ENCODE data around the gene PCP2.

DNA sequence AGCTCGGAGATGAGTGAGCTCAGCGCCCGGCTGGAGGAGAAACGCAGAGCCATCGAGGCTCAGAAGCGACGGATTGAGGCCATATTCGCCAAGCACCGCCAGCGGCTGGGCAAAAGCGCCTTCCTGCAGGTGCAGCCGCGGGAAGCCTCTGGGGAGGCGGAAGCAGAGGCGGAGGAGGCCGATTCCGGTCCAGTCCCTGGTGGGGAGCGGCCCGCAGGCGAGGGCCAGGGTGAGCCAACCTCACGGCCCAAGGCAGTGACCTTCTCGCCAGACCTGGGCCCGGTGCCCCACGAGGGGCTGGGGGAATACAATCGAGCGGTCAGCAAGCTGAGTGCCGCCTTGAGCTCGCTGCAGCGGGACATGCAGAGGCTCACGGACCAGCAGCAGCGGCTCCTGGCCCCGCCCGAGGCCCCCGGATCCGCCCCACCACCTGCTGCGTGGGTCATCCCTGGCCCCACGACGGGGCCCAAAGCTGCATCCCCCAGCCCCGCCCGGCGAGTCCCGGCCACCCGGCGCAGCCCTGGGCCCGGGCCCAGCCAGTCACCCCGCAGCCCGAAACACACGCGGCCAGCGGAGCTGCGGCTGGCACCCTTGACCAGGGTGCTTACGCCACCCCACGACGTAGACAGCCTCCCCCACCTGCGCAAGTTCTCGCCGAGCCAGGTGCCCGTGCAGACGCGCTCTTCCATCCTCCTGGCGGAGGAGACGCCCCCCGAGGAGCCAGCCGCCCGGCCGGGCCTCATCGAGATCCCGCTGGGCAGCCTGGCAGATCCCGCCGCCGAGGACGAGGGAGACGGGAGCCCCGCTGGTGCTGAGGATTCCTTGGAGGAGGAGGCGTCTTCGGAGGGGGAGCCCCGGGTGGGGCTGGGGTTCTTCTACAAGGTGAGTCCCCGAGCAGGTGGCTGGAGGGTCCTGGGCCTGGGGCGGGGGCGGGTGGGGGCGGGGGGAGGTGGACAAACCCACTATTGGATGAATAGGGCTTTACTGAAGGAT lies 20.9 kb downstream of the PCP2 start:
- TF ChIP-seq, protein P1, sequence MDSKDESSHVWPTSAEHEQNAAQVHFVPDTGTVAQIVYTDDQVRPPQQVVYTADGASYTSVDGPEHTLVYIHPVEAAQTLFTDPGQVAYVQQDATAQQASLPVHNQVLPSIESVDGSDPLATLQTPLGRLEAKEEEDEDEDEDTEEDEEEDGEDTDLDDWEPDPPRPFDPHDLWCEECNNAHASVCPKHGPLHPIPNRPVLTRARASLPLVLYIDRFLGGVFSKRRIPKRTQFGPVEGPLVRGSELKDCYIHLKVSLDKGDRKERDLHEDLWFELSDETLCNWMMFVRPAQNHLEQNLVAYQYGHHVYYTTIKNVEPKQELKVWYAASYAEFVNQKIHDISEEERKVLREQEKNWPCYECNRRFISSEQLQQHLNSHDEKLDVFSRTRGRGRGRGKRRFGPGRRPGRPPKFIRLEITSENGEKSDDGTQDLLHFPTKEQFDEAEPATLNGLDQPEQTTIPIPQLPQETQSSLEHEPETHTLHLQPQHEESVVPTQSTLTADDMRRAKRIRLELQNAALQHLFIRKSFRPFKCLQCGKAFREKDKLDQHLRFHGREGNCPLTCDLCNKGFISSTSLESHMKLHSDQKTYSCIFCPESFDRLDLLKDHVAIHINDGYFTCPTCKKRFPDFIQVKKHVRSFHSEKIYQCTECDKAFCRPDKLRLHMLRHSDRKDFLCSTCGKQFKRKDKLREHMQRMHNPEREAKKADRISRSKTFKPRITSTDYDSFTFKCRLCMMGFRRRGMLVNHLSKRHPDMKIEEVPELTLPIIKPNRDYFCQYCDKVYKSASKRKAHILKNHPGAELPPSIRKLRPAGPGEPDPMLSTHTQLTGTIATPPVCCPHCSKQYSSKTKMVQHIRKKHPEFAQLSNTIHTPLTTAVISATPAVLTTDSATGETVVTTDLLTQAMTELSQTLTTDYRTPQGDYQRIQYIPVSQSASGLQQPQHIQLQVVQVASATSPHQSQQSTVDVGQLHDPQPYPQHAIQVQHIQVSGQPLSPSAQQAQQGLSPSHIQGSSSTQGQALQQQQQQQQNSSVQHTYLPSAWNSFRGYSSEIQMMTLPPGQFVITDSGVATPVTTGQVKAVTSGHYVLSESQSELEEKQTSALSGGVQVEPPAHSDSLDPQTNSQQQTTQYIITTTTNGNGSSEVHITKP (CRISPR knock-in tag; IDR thresholded peaks at IDR 0.05; ENCODE audit: low read depth), result no peak
- TF ChIP-seq YY1 (IDR thresholded peaks at IDR 0.05; ENCODE audit: insufficient read depth, insufficient replicate concordance, low read depth, low read length) (no peak), POLR2AphosphoS2 (IDR thresholded peaks at IDR 0.05; ENCODE audit: low read depth, low read length) (no peak), TCF7L2 (IDR thresholded peaks at IDR 0.05; ENCODE audit: low read depth, low read length) (no peak), EZH2 (conservative IDR thresholded peaks at IDR 0.05; ENCODE audit: low read depth, low read length) (no peak), ADNP (CRISPR knock-in tag; IDR thresholded peaks at IDR 0.05) (no peak), NR3C1 (CRISPR knock-in tag; IDR thresholded peaks at IDR 0.05) (no peak)
- TF ChIP-seq, protein P2, sequence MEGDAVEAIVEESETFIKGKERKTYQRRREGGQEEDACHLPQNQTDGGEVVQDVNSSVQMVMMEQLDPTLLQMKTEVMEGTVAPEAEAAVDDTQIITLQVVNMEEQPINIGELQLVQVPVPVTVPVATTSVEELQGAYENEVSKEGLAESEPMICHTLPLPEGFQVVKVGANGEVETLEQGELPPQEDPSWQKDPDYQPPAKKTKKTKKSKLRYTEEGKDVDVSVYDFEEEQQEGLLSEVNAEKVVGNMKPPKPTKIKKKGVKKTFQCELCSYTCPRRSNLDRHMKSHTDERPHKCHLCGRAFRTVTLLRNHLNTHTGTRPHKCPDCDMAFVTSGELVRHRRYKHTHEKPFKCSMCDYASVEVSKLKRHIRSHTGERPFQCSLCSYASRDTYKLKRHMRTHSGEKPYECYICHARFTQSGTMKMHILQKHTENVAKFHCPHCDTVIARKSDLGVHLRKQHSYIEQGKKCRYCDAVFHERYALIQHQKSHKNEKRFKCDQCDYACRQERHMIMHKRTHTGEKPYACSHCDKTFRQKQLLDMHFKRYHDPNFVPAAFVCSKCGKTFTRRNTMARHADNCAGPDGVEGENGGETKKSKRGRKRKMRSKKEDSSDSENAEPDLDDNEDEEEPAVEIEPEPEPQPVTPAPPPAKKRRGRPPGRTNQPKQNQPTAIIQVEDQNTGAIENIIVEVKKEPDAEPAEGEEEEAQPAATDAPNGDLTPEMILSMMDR (CRISPR knock-in tag; IDR thresholded peaks at IDR 0.05), result no peak
- TF ChIP-seq, protein P3, sequence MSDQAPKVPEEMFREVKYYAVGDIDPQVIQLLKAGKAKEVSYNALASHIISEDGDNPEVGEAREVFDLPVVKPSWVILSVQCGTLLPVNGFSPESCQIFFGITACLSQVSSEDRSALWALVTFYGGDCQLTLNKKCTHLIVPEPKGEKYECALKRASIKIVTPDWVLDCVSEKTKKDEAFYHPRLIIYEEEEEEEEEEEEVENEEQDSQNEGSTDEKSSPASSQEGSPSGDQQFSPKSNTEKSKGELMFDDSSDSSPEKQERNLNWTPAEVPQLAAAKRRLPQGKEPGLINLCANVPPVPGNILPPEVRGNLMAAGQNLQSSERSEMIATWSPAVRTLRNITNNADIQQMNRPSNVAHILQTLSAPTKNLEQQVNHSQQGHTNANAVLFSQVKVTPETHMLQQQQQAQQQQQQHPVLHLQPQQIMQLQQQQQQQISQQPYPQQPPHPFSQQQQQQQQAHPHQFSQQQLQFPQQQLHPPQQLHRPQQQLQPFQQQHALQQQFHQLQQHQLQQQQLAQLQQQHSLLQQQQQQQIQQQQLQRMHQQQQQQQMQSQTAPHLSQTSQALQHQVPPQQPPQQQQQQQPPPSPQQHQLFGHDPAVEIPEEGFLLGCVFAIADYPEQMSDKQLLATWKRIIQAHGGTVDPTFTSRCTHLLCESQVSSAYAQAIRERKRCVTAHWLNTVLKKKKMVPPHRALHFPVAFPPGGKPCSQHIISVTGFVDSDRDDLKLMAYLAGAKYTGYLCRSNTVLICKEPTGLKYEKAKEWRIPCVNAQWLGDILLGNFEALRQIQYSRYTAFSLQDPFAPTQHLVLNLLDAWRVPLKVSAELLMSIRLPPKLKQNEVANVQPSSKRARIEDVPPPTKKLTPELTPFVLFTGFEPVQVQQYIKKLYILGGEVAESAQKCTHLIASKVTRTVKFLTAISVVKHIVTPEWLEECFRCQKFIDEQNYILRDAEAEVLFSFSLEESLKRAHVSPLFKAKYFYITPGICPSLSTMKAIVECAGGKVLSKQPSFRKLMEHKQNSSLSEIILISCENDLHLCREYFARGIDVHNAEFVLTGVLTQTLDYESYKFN (CRISPR knock-in tag; conservative IDR thresholded peaks at IDR 0.05), result no peak
- TF ChIP-seq, protein P4, sequence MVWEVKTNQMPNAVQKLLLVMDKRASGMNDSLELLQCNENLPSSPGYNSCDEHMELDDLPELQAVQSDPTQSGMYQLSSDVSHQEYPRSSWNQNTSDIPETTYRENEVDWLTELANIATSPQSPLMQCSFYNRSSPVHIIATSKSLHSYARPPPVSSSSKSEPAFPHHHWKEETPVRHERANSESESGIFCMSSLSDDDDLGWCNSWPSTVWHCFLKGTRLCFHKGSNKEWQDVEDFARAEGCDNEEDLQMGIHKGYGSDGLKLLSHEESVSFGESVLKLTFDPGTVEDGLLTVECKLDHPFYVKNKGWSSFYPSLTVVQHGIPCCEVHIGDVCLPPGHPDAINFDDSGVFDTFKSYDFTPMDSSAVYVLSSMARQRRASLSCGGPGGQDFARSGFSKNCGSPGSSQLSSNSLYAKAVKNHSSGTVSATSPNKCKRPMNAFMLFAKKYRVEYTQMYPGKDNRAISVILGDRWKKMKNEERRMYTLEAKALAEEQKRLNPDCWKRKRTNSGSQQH (CRISPR knock-in tag; IDR thresholded peaks at IDR 0.05; ENCODE audit: low read depth), result no peak
- TF ChIP-seq, protein P5, sequence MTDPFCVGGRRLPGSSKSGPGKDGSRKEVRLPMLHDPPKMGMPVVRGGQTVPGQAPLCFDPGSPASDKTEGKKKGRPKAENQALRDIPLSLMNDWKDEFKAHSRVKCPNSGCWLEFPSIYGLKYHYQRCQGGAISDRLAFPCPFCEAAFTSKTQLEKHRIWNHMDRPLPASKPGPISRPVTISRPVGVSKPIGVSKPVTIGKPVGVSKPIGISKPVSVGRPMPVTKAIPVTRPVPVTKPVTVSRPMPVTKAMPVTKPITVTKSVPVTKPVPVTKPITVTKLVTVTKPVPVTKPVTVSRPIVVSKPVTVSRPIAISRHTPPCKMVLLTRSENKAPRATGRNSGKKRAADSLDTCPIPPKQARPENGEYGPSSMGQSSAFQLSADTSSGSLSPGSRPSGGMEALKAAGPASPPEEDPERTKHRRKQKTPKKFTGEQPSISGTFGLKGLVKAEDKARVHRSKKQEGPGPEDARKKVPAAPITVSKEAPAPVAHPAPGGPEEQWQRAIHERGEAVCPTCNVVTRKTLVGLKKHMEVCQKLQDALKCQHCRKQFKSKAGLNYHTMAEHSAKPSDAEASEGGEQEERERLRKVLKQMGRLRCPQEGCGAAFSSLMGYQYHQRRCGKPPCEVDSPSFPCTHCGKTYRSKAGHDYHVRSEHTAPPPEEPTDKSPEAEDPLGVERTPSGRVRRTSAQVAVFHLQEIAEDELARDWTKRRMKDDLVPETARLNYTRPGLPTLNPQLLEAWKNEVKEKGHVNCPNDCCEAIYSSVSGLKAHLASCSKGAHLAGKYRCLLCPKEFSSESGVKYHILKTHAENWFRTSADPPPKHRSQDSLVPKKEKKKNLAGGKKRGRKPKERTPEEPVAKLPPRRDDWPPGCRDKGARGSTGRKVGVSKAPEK (CRISPR knock-in tag; IDR thresholded peaks at IDR 0.05; ENCODE audit: borderline replicate concordance), result no peak
